ENCODE results near the gene TFDP1. TPM values are rescaled to one million over a fixed set of nuclear protein-coding genes. Genes with fewer than 3 reads are reported as not detected.

The TFDP1 gene
- total RNA-seq, 2 donors from 2014 or later = 50.1 to 62.4 TPM

DNA sequence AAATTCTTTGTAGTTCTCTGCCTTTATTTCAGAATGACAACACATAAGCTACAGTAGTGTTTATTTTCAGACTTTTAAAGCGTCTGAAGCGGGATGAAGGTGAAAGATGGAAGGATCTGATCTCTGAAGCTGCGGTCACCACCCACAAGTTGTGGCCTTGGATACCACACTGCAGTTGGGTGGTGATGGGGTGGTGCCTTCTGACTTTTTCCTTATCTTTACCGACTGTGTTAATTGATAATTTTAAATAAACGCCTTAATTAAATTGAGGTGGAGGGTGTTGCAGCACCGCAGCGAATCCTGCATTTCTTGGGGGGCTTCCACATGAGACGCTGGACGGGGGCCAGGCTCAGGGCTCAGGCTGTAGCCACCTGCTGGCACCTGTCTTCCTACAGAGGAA lies 1.3 kb downstream of the TFDP1 start:
- Histone ChIP-seq H3K27me3 (replicated peaks; ENCODE audit: insufficient read depth) (no peaks in the 10 kb centered on the region), H3K4me3 (no peak overlapping the region), H3K4me1 (replicated peaks) (no peaks in the 10 kb centered on the region), H3K9me3 (no peaks in the 10 kb centered on the region), H3K36me3 (no peaks in the 10 kb centered on the region), H3K27ac (no peak overlapping the region)
- WGBS = 73% methylated on average over 9 of the region's 9 CpGs
- TF ChIP-seq POLR2A (IDR thresholded peaks at IDR 0.05) = no peak
- TF ChIP-seq POLR2AphosphoS5 (IDR thresholded peaks at IDR 0.05) = no peak
- no peak for TF ChIP-seq CTCF (IDR thresholded peaks at IDR 0.05)
- DNase-seq (ENCODE audit: low spot score) = no peak
- intact Hi-C loops (cut with DNase I) = no loop called here

DNA sequence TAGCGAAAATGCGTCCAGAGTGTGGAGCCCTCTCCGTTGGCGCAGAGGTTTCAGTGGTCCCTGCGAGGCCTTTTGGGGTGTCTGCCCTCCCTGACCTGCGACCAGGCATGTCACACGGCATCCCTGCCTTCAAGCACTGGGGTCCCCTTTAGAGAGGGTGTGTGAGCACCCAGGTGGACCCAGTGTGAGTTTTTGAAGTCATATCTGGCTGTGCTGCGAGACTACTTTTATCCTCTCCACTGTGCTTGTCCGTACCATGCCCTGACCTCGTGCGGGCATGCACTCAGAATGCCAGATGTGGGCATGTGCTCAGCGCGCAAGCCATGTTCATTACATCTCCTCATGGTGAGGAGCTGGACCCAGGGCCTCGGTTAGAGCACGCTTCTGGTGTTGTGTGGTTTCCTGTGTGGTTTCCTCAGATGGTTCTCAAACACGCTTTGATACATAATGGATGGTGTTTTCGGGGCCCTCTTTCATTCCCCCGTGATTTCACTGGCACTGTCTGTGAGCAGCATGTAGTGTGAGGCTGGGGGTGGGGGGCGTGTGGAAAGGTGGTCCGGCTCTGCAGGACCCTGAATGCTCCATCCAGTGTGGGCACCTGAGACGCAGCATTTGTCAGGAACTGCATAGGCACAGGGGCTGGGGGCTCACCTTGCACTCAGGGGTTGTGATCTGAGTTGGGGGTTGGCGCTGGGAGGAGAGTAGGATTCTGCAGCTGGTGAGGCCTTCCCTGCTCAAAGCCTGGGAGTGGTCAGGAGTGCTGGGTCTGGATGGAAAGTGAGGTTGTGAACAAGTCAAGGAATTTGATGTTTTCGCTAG lies 2.3 kb downstream of the TFDP1 start:
- Histone ChIP-seq H3K4me3 (no peak overlapping the region), H3K4me1 (replicated peaks) (no peaks in the 10 kb centered on the region), H3K36me3 (no peaks in the 10 kb centered on the region), H3K27me3 (replicated peaks; ENCODE audit: insufficient read depth) (no peaks in the 10 kb centered on the region), H3K9me3 (no peaks in the 10 kb centered on the region), H3K27ac (no peak overlapping the region)
- DNase-seq (ENCODE audit: low spot score) = no peak
- WGBS = 92% methylated on average over 23 of the region's 23 CpGs
- TF ChIP-seq POLR2A (IDR thresholded peaks at IDR 0.05) = no peak
- no peak for TF ChIP-seq CTCF (IDR thresholded peaks at IDR 0.05)
- TF ChIP-seq POLR2AphosphoS5 (IDR thresholded peaks at IDR 0.05) = no peak
- intact Hi-C loops (cut with DNase I) = no loop called here

- Histone ChIP-seq H3K9me3 (no peaks in the 10 kb centered on the region), H3K27ac (no peak overlapping the region), H3K36me3 (no peaks in the 10 kb centered on the region), H3K27me3 (replicated peaks; ENCODE audit: insufficient read depth) (no peaks in the 10 kb centered on the region), H3K4me3 (no peak overlapping the region), H3K4me1 (replicated peaks) (no peaks in the 10 kb centered on the region)
- intact Hi-C loops (cut with DNase I) = no loop called here
- DNase-seq (ENCODE audit: low spot score) = no peak
- TF ChIP-seq CTCF (IDR thresholded peaks at IDR 0.05) (no peak), POLR2AphosphoS5 (IDR thresholded peaks at IDR 0.05) (no peak), POLR2A (IDR thresholded peaks at IDR 0.05) (no peak)
- WGBS = 92% methylated on average over 6 of the region's 6 CpGs
Observed at GRCh38 chr13:113588394-113589111, 4.0 kb downstream of the TFDP1 start.

- no peaks in the 10 kb centered on the region for H3K9me3 ChIP-seq
- H3K27me3 ChIP-seq (replicated peaks; ENCODE audit: insufficient read depth) = no peaks in the 10 kb centered on the region
- intact Hi-C loops (cut with DNase I) = no loop called here
- no peak overlapping the region for H3K27ac ChIP-seq
- H3K4me3 ChIP-seq = no peak overlapping the region
- no peak for TF ChIP-seq CTCF (IDR thresholded peaks at IDR 0.05)
- TF ChIP-seq POLR2A (IDR thresholded peaks at IDR 0.05) = no peak
- TF ChIP-seq POLR2AphosphoS5 (IDR thresholded peaks at IDR 0.05) = no peak
- no peak for DNase-seq (ENCODE audit: low spot score)
- H3K4me1 ChIP-seq (replicated peaks) = no peaks in the 10 kb centered on the region
- WGBS = 80% methylated on average over 18 of the region's 18 CpGs
- no peaks in the 10 kb centered on the region for H3K36me3 ChIP-seq
Observed at GRCh38 chr13:113589251-113589960, 4.9 kb downstream of the TFDP1 start.
